Smooth muscle cell (in vitro differentiated cells): Measurements from ENCODE around the gene EVI5L. TPM values are rescaled to one million over a fixed set of nuclear protein-coding genes. Genes with fewer than 3 reads are reported as not detected.

ENCODE experiments used
- DNase-seq: peaks from one replicate; lab custom pipeline; 2025; ENCODE audit not compliant: unreplicated experiment; lab: John Stamatoyannopoulos, UW
- H2AFZ ChIP-seq: fragments of 200-600 bp; sonication (generic); 2 replicates; pipeline ENCODE4 v1.6.0; 2016; ENCODE audit warnings: antibody characterized with exemption, low read depth, mild to moderate bottlenecking
- H3F3A ChIP-seq: fragments of 200-600 bp; sonication (generic); 2 replicates; pipeline ENCODE4 v1.6.0; 2017; ENCODE audit warnings: antibody characterized with exemption, low read depth
- H3K27ac ChIP-seq: fragments of 200-600 bp; sonication (generic); 2 replicates; pipeline ENCODE4 v1.5.1; 2016; ENCODE audit warnings: low read depth, mild to moderate bottlenecking
- H3K27me3 ChIP-seq: fragments of 200-600 bp; sonication (generic); 2 replicates; pipeline ENCODE4 v1.6.1; 2016; ENCODE audit warnings: low read depth, mild to moderate bottlenecking
- H3K36me3 ChIP-seq: fragments of 200-600 bp; sonication (generic); 2 replicates; pipeline ENCODE4 v1.5.1; 2016; ENCODE audit warnings: low read depth
- H3K4me1 ChIP-seq: fragments of 200-600 bp; sonication (generic); 2 replicates; pipeline ENCODE4 v1.5.1; 2016; ENCODE audit warnings: low read depth
- H3K4me2 ChIP-seq: fragments of 200-600 bp; sonication (generic); 2 replicates; pipeline ENCODE4 v1.6.0; 2016; ENCODE audit warnings: mild to moderate bottlenecking
- H3K4me3 ChIP-seq: fragments of 200-600 bp; sonication (generic); 2 replicates; pipeline ENCODE4 v1.5.1; 2016; ENCODE audit warnings: mild to moderate bottlenecking
- H3K79me2 ChIP-seq: fragments of 200-600 bp; sonication (generic); 2 replicates; pipeline ENCODE4 v1.6.0; 2016; ENCODE audit warnings: low read depth, mild to moderate bottlenecking
- H3K9ac ChIP-seq: fragments of 200-600 bp; sonication (generic); 2 replicates; pipeline ENCODE4 v1.6.0; 2016; ENCODE audit warnings: low read depth
- H3K9me3 ChIP-seq: fragments of 200-600 bp; sonication (generic); replicated peaks from 2 replicates; pipeline ENCODE4 v1.5.1; 2016; ENCODE audit warnings: low read depth
- H4K20me1 ChIP-seq: fragments of 200-600 bp; sonication (generic); 2 replicates; pipeline ENCODE4 v1.6.0; 2016; ENCODE audit warnings: low read depth
- CTCF ChIP-seq: fragments of 200-600 bp; sonication (generic); IDR thresholded peaks from 2 replicates; pipeline ENCODE4 v1.5.1; 2017; ENCODE audit warnings: borderline replicate concordance, mild to moderate bottlenecking, antibody characterized with exemption; ENCODE audit not compliant: insufficient read depth, poor library complexity, severe bottlenecking
- WGBS: methylation state at CpG from one replicate; pipeline ENCODE4 v1.1.7; 2016; ENCODE audit warnings: low lambda C conversion rate; 5-methylcytosine and 5-hydroxymethylcytosine counted together
- polyA plus RNA-seq: library from polyadenylated mRNA; unstranded; fragments of >200 nt; fragmentation: Nextera tagmentation; extraction: Ambion mirVana; gene quantifications from 2 replicates; pipeline ENCODE4 v1.2.1, GENCODE V29; 2016
- total RNA-seq: library from RNA; depleted of rRNA; stranded (reverse); fragments of >200 nt; gene quantifications from 2 replicates; pipeline ENCODE4 v1.2.3, GENCODE V29; 2014

The EVI5L gene
- total and polyA plus RNA-seq, 2 experiments from 2014 or later = 8.8 to 21.2 TPM

- WGBS = 88% methylated on average over 23 of the region's 23 CpGs
- Histone ChIP-seq H3F3A (no peaks in the 10 kb centered on the region), H3K4me3 (no peak overlapping the region), H3K79me2 (no peaks in the 10 kb centered on the region), H3K4me1 (peaks cover 7% of the 10 kb centered on the region), H3K4me2 (no peak overlapping the region), H4K20me1 (peaks cover 36% of the 10 kb centered on the region), H2AFZ (no peak overlapping the region), H3K36me3 (no peaks in the 10 kb centered on the region), H3K27ac (no peak overlapping the region), H3K9ac (no peak overlapping the region), H3K27me3 (no peaks in the 10 kb centered on the region), H3K9me3 (no peaks in the 10 kb centered on the region)
- TF ChIP-seq CTCF = no peak
- no peak for DNase-seq
Observed at GRCh38 chr19:7833225-7834099, 3.4 kb downstream of the EVI5L start.

- no peak for TF ChIP-seq CTCF
- Histone ChIP-seq H3K27me3 (no peaks in the 10 kb centered on the region), H3K4me2 (no peak overlapping the region), H3K9ac (no peak overlapping the region), H3K79me2 (no peaks in the 10 kb centered on the region), H2AFZ (no peak overlapping the region), H4K20me1 (peaks cover 31% of the 10 kb centered on the region), H3K4me3 (no peak overlapping the region), H3K27ac (no peak overlapping the region), H3K9me3 (no peaks in the 10 kb centered on the region), H3K36me3 (no peaks in the 10 kb centered on the region), H3K4me1 (no peaks in the 10 kb centered on the region), H3F3A (no peaks in the 10 kb centered on the region)
- 92% methylated on average over 6 of the region's 6 CpGs for WGBS
- no peak for DNase-seq
Observed at GRCh38 chr19:7839476-7839875, 9.5 kb downstream of the EVI5L start.

GRCh38 chr19:7840629-7841028, 10.6 kb downstream of the EVI5L start:
- Histone ChIP-seq H3K36me3 (no peaks in the 10 kb centered on the region), H3K4me2 (no peak overlapping the region), H3K9me3 (no peaks in the 10 kb centered on the region), H3K4me1 (no peaks in the 10 kb centered on the region), H3K9ac (no peak overlapping the region), H3K4me3 (no peak overlapping the region), H3F3A (no peaks in the 10 kb centered on the region), H3K27me3 (no peaks in the 10 kb centered on the region), H3K79me2 (no peaks in the 10 kb centered on the region), H4K20me1 (peaks cover 39% of the 10 kb centered on the region), H3K27ac (no peak overlapping the region), H2AFZ (no peak overlapping the region)
- TF ChIP-seq CTCF = no peak
- 97% methylated on average over 8 of the region's 8 CpGs for WGBS
- DNase-seq = no peak
